Measurements from ENCODE around the gene NBDY.

Gene NBDY

GRCh38 chrX:56794404-56795230, 65.6 kb downstream of the NBDY start:
- no peak for DNase-seq (ENCODE audit: extremely low spot score)
- TF ChIP-seq FOXA1 (IDR thresholded peaks at IDR 0.05) (no peak), FOXM1 (IDR thresholded peaks at IDR 0.05; ENCODE audit: borderline replicate concordance) (no peak), FOXK2 (IDR thresholded peaks at IDR 0.05) (no peak), NFRKB (IDR thresholded peaks at IDR 0.05) (no peak), SUZ12 (IDR thresholded peaks at IDR 0.05) (no peak), SP1 (IDR thresholded peaks at IDR 0.05) (no peak), PKNOX1 (IDR thresholded peaks at IDR 0.05) (no peak), CTBP1 (IDR thresholded peaks at IDR 0.05; ENCODE audit: borderline replicate concordance) (no peak)
- ChIA-PET CTCF (no interaction called here), POLR2A (no interaction called here)

GRCh38 chrX:56795309-56795868, 66.3 kb downstream of the NBDY start:
- no peak for DNase-seq (ENCODE audit: extremely low spot score)
- POLR2A ChIA-PET: no interaction called here
- CTCF ChIA-PET: no interaction called here
- TF ChIP-seq FOXA1 (IDR thresholded peaks at IDR 0.05) (no peak), CTBP1 (IDR thresholded peaks at IDR 0.05; ENCODE audit: borderline replicate concordance) (no peak), SUZ12 (IDR thresholded peaks at IDR 0.05) (no peak), LEF1 (IDR thresholded peaks at IDR 0.05; ENCODE audit: borderline replicate concordance) (no peak), PKNOX1 (IDR thresholded peaks at IDR 0.05) (no peak), BHLHE40 (IDR thresholded peaks at IDR 0.05; ENCODE audit: borderline replicate concordance) (no peak), SP1 (IDR thresholded peaks at IDR 0.05) (no peak), HDGF (IDR thresholded peaks at IDR 0.05; ENCODE audit: borderline replicate concordance) (no peak), NFRKB (IDR thresholded peaks at IDR 0.05) (no peak), FOXK2 (IDR thresholded peaks at IDR 0.05) (no peak), FOXM1 (IDR thresholded peaks at IDR 0.05; ENCODE audit: borderline replicate concordance) (no peak)

- DNase-seq (ENCODE audit: extremely low spot score): no peak
- CTCF ChIA-PET: no interaction called here
- no peak for TF ChIP-seq FOXA1 (IDR thresholded peaks at IDR 0.05)
- no peak for TF ChIP-seq HDGF (IDR thresholded peaks at IDR 0.05; ENCODE audit: borderline replicate concordance)
- TF ChIP-seq CTBP1 (IDR thresholded peaks at IDR 0.05; ENCODE audit: borderline replicate concordance): no peak
- TF ChIP-seq SUZ12 (IDR thresholded peaks at IDR 0.05): no peak
- no peak for TF ChIP-seq NFRKB (IDR thresholded peaks at IDR 0.05)
- no peak for TF ChIP-seq TARDBP (IDR thresholded peaks at IDR 0.05)
- POLR2A ChIA-PET: no interaction called here
Measured at GRCh38 chrX:56796641-56797395, 67.8 kb downstream of the NBDY start.

GRCh38 chrX:56797574-56798338, 68.7 kb downstream of the NBDY start:
- no peak for DNase-seq (ENCODE audit: extremely low spot score)
- TF ChIP-seq FOXM1 (IDR thresholded peaks at IDR 0.05; ENCODE audit: borderline replicate concordance): no peak
- TF ChIP-seq NFRKB (IDR thresholded peaks at IDR 0.05): no peak
- TF ChIP-seq CTBP1 (IDR thresholded peaks at IDR 0.05; ENCODE audit: borderline replicate concordance): no peak
- no peak for TF ChIP-seq SP1 (IDR thresholded peaks at IDR 0.05)
- TF ChIP-seq L3MBTL2 (conservative IDR thresholded peaks at IDR 0.05): no peak
- TF ChIP-seq BHLHE40 (IDR thresholded peaks at IDR 0.05; ENCODE audit: borderline replicate concordance): no peak
- TF ChIP-seq ARNT (IDR thresholded peaks at IDR 0.05): no peak
- no peak for TF ChIP-seq TARDBP (IDR thresholded peaks at IDR 0.05)
- ChIA-PET CTCF (no interaction called here), POLR2A (no interaction called here)

- CTCF ChIA-PET: no interaction called here
- TF ChIP-seq LEF1 (IDR thresholded peaks at IDR 0.05; ENCODE audit: borderline replicate concordance) (no peak), BHLHE40 (IDR thresholded peaks at IDR 0.05; ENCODE audit: borderline replicate concordance) (no peak), SUZ12 (IDR thresholded peaks at IDR 0.05) (no peak), FOXM1 (IDR thresholded peaks at IDR 0.05; ENCODE audit: borderline replicate concordance) (no peak), FOXA1 (IDR thresholded peaks at IDR 0.05) (no peak), CTBP1 (IDR thresholded peaks at IDR 0.05; ENCODE audit: borderline replicate concordance) (no peak)
- no peak for DNase-seq (ENCODE audit: extremely low spot score)
- POLR2A ChIA-PET: no interaction called here
Measured at GRCh38 chrX:56798339-56798711, 69.3 kb downstream of the NBDY start.

GRCh38 chrX:56798866-56799758, 70.1 kb downstream of the NBDY start:
- POLR2A ChIA-PET: no interaction called here

More at GRCh38 chrX:56798866-56799758, 70.1 kb downstream of the NBDY start:
- CTCF ChIA-PET: no interaction called here
- DNase-seq (ENCODE audit: extremely low spot score): no peak
- TF ChIP-seq CTBP1 (IDR thresholded peaks at IDR 0.05; ENCODE audit: borderline replicate concordance): no peak
- no peak for TF ChIP-seq BHLHE40 (IDR thresholded peaks at IDR 0.05; ENCODE audit: borderline replicate concordance)
- TF ChIP-seq NFRKB (IDR thresholded peaks at IDR 0.05): no peak
- TF ChIP-seq ZNF384 (IDR thresholded peaks at IDR 0.05): peak; percentile 96
- TF ChIP-seq TARDBP (IDR thresholded peaks at IDR 0.05): no peak

All from HEK293T (cell line).